Cerebellar nuclear complex (tissue), 1 donor: ENCODE results near the gene MGAT4B.
A peak's percentile ranks its signal among the peaks of the same experiment; 100 is the strongest.

ENCODE experiments used
- DNase-seq, 2 experiments: peaks; one replicate each; lab custom pipeline; 2025; lab: John Stamatoyannopoulos, UW

Gene MGAT4B

DNA sequence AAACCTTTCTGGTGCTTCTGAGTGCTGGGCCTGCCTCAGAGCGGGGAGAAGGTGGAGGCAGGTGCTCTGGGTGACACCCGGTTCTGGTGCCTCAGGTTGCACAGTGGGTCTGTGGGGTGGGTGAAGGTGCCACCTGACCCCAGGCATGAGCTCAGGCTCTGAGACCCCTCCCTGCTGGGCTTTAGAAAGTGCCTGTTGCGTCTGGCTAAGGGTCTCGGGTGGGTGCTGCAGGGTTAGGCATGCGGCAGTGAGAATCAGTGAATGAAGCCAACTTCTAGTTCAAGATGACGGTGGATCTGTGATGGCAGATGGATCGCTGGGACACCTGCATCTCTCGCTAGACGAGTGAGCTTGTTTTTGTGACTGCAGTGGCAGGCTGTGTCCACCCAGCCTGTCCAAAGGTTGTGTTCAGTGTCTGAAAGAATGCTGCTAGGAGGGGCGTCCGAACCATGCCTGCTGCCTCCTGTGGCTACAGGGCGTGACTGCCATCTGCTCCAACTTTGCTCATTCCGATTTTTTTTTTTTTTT, 19.1 kb upstream of the MGAT4B start:
- DNase-seq, result peak; percentile 59 to 66

DNA sequence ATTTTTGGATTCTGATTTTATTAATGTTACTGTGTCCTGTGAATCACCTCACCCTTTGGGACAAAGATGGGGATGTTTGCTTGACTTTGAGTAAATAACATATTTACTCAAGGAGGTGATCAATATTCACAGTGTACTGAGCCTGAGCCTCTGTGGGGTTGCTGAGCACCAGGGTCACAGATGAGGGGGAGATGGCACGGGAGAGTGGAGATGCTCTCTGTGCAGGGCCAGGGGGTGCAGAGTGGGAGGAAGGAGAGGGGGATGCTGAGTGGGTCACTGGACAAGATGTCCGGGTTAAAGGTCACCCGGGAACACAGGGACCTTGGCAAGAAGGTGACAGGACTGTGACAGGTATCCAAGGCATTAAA, 18.1 kb upstream of the MGAT4B start:
- no peak for DNase-seq

DNA sequence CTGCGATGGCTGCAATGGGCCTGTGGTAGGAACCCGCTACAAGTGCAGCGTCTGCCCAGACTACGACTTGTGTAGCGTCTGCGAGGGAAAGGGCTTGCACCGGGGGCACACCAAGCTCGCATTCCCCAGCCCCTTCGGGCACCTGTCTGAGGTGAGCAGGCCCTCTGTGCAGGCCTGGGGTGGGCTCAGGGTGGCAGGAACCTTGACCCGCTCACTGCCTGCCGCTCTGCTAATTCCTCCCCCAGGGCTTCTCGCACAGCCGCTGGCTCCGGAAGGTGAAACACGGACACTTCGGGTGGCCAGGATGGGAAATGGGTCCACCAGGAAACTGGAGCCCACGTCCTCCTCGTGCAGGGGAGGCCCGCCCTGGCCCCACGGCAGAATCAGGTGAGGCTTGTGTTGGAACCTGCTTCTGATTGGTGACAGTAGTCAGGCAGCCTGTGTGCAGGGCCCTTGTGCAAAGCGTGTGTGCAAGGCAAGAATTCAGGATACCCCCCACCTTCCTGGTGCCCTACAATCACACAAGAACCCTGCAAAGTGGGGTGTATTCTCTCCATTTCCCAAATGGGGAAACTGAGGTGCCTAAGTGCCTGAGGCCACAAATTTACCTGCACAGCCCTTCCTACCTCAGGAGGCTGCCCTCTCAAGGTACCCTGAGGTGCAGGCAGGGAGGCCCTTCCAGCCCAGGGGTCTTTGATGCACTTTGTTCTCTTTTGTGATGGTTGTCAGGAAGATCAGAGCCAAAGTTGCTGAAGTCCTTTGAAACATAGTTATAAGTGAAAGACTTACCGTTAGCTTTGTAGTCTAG, 17.5 kb upstream of the MGAT4B start:
- DNase-seq, result no peak

DNA sequence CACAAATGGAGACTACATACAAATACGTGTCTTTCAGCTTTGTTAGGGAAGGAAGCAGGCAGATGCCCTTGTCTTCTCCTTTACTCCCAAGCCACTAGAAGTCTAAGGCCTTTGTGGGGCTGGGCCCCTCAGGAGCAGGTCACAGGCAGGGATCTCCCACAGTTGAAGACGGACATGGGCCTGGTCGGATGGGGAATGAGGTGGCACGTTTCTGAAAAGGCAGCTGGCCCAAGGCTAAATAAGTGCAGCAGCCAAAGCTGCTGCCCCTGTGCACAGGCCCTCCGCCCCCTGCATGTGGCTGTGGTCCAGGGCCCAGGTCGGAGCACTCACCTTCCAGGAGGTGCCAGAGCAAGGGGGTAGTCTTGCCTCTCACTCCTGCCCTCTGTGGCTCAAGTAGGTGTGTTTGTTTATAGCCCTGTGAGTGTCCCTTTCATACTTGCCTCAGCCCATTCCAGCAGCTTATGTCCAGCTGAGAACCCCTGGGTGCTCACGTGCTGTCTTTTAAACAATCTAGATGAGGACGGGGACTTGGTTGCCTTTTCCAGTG, 15.9 kb upstream of the MGAT4B start:
- DNase-seq, result no peak

DNA sequence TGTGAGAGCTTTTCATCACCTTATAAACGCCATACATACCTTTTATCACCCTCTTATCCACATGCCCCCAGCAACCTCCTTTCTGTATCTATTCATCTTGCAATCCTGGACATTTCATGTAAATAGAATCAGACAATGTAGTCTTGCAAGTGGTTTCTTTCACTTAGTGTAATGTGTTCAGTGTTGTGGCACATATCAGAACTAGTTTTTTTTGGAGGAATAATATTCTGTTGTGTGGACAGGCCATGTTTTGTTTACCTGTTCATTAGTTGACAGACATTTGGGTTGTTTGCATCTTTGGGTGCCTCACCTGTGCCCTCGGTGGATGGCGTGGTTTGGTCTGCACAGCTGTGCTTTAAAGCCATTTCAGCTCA, 15.4 kb upstream of the MGAT4B start:
- DNase-seq, result no peak

DNA sequence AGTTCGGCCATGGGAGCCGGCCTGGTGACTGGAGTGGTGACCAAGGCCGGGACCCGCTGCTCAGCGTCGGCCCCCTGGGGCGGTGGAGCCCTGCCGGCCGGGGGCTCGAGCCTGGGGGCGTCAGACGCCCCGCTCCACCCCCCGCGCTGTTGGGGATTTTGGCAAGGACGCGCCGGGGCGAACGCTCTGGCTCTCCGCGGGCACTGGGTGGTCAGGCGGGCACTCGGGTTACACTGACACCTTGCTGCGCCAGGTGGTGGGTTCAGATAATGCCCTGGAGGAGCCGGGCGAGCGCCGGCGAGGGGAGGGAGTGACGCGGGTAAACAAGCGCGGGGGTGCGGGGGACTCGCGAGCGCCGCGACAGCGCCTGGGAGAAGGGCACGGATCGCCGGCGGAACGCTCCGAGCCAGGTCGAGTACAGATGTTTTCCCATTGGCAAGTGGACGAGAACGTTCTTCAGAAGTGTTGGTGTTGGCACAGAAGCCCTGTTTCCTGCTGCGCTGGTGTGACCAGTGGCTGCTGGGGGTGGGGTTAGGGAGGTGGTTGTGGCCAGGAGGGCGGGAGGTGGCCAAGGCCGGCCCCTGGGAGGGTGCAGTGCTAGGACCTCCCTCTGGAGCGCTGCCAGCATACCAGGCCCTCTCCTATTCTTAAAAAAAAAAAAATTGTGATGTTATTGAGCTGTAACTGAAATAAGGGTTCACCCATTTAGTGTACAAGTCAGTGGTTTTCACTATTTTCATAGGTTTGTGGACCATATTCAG, 14.8 kb upstream of the MGAT4B start:
- peak in 1 of 2 experiments; percentile 15 for DNase-seq

DNA sequence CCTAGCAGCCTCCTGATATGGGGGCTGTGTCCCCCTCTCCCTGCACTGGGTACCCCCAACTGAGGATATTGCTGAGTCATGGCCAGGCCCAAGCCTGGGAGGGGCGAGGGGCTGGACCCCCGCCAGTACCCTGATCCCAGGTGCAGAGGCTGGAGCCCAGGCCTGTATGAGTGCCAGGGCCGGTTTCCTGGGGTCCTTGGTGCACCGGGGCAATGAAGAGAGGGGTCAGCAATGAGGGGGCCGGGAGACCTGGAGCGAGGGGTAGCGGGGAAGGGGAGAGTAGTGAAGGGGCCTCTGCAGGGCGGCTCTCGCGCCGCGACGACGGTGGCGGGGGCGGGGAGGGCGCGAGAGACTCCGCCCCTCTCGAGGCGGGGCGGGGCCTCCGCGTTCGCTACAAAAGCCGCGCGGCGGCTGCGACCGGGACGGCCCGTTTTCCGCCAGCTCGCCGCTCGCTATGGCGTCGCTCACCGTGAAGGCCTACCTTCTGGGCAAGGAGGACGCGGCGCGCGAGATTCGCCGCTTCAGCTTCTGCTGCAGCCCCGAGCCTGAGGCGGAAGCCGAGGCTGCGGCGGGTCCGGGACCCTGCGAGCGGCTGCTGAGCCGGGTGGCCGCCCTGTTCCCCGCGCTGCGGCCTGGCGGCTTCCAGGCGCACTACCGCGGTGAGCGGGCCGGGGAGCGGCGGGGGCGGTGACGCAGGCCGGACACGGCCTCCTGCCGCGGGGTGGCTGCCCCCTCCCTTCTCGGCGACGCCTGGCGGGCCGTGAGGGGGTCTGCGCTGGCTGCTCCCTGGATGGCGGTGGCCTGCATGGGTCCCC, 14.0 kb upstream of the MGAT4B start, which contains the start of gene SQSTM1:
Gene SQSTM1 (plus strand): TSS at position 423 of the 815 bp plus-strand sequence. CDS start 32 bp downstream, at position 455.
- no peak for DNase-seq

DNA sequence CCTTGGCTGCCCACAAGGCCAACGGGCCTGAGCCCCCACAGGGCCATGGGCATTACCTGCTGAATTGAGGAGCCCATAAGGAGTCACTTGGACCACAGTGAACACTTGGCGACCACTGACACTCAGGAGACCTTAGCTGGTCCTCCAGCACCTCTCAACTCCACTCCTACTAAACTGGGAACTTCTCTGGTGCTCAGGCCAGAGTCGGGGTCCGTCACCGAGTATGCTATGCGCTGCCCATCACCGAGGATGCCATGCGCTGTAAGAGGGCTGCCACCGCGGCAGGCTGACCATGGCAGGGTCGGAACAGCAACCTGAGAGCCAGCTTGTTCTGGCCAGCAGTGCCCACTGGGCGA, 13.4 kb upstream of the MGAT4B start:
- DNase-seq, result no peak

DNA sequence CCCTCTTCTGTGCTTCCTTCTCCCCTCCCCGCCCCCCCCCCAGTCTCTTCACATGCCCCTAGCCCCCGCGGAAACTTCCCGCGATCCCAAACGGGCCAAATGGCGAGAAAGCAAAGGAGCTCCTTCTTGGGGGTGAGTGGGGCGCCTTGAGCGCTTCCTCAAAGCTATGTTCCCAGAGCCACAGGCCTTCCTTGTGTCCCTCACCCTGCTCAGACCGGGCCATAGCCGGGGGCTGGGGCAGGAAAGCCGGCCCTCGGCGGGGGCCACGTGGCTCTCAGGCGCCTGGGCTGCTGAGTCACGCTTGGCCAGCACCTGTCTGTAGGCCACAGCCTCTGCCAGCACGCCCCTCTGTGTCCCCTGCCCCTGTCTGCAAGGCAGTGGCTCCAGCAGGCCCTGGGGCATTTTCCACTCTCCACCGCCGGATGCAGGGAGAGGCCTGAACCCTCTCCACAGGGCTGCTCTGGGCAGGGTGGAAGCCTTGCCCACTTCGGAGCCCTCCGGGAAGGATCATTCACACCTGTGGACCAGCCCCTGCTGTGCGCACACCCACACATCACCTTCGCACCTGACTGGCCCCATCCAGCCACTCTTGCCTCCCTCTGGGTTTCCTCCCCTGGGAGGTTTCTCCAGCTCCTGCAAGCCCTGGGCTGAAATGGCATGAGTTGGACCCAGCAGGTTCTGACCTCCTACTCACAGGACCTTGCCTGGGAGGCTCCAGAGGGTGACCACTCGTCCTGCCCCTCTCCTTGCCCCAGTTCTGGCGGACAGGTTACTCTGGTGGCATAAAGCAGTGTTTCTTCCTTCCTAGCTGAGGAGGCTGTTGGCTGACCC, 12.8 kb upstream of the MGAT4B start:
- DNase-seq, result no peak

DNA sequence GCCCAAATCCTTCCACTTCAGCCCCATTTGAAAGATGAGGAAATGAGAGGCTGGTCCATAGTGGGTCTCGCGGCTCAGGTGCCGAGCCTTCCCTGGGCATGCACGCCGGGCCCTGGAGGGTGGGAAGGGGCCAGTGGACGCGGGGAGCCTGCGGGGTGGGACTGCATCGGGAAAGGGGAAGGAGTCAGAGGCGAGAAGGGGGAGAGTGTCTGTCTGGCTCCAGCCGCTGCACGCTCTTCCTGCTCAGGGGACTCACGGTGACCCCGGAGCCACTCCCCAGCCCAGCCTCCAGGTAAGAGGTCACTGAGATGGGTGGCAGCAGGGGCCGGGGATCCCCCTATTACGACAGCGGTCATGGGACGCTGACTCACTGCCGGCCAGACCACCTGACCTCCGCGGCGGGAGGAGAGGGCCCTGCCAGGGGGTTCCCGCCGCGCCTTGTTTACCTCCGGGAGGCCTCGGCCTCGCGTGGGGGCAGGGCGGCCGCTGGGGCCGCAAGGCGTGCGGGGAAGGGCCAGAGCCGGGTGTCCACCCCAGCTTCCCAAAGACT, 12.2 kb upstream of the MGAT4B start:
- DNase-seq, result peak in 1 of 2 experiments; percentile 28

DNA sequence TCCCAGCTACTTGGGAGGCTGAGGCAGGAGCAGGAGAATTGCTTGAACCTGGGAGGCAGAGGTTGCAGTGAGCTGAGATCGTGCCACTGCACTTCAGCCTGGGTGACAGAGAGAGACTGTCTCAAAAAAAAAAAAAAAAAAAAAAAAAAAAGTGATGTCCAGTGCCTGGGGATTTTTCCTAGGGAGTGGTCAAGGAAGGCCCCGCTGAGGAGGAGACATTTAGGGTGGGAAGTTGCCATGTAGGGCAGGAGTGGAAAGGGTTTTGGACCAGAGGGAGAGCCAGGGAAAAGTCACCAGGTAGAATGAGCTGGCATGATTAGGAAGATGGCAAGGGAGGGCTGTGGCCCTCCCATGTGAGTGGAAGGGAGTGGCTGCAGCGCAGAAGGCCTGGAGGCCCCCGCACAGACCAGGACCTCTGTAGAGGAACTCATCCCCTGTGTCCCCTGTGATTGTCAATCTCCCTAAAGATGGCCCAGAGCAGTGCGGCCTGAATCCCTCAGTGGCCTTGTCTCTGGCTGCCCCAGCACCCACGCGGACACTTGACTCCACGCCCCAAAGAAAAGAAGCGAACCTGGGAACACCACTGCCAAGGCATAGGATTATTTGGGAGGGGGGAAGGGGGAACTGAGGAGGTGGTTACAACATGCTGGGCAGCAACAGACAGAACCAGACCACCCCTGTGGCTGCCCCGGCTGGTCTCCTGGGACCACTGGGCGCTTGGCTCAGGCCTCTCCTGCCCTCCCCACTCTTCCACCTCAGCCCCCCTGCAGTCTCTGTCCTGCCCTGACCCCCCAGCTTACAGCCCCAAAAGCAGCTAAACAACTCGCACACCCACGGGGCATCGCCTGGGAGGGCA, 11.5 kb upstream of the MGAT4B start:
- DNase-seq, result no peak

DNA sequence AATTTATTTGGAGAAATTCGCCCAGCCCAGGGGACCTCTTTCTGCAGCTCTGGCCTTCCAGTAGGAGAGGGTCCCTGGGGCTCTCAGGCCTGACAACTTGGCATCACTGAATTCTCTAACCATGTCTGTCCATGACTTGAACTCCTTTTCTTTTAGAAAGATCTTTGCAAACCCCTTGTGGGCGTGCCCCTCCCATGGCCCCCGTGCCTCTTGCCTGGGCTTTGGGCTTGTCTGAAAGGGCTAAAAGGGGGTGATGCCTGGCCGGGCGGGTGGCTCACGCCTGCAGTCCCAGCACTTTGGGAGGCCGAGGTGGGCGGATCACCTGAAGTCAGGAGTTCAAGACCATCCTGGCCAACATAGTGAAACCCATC, 10.8 kb upstream of the MGAT4B start:
- DNase-seq, result no peak

DNA sequence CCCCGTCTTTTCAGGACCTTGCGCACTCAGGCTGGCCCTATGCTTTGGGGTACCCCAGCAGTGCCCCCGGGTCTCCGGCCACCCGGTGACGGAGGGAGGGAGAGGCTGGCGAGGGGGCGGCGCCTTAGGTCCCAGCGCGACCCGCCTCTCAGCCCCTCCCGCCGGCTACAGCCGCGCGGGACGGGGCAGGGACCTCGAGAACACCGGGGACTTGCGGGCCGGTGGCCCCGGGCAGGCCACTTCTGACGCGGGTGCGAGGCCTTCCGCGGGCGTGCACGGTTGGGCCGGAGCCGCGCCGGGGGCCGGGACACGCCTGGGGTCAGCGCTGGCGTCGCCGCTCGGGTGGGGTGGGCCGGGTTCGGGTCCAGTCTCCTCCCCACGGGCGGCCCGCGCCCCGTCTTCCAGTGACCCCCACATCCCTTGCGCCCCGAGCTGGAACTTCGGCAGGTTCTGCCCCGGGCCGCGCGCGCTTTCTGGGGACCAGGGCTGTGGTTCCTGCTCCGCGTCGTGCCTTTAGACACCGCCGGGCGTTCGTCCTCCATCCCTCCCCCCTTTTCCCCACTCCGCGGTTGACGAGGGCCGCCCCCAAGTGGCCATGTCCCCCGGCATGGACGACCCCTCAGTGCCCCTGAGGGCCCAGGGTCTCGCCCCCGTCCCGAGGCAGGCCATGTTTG, 10.3 kb upstream of the MGAT4B start:
- DNase-seq, result no peak

DNA sequence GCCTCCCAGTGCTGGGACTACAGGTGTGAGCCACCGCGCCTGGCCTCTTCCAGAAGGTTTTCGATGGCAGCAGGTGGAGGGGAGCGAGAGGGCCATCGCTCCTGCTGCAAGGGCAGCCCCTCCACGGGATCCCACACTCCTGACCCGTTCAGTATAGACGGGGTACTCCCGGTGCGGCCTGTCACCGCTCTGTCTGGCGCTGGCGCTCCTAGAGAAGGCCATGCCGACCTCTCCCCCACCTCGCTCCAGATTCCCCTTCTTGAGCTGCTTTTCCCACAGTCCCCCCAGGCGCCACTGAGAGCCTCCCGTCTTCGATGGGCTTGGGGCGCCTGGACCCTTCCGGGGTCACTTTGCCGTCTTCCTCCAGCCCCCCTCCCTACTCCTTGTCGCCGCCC, 9.7 kb upstream of the MGAT4B start:
- no peak for DNase-seq

DNA sequence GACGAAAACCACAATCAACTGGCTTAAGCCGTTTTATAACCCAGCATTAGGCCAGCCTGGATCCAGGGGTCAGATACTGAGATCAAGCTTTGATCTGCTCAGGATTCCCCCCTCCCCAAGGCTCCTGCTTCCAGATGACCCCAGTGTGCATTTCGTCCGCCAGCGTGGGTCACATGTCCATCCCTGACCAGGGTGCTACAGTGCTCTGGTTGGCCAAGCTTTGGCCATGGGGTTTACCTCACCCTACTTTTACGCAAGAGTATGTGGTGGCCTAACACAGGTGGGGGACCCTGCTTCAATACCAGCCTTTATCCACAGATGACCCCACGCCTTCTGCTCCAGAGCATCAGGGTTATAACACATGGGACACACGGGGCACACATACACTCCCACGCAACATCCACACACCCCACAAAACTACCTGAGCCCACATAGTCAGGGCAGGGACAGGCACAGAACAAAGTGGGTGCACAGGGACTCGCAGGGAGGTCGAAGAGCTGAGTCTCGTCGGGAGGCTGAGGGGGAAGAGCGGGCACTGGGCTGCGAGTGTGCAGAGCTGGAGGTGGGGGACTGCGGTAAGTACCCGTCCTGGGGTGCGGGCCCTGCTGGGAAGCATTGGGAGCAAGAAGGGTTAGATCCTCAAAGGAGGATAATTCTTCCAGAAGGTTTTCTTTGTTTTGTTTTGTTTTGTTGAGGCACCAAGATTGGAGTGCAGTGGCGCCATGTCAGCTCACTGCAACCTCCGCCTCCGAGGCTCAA, 9.0 kb upstream of the MGAT4B start:
- no peak for DNase-seq

DNA sequence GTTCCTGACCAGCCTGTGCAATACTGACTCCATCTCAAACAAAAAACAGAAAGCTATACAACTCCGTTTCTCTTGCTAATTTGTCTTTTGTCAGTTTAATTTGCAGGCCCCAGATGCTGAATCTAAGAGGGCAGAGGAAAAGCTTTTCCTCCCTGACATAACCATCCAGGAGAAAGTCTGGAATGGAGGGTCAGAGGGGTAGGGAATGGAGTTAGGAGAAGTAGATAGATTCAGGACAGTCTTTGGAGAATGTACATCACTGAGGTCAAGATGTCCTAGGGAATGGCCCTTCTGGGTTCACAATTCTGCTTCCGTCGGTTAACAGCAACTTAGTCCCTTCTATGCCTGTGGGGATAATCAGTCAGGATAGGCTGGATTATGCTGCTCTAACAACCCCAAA, 7.4 kb upstream of the MGAT4B start:
- no peak for DNase-seq

DNA sequence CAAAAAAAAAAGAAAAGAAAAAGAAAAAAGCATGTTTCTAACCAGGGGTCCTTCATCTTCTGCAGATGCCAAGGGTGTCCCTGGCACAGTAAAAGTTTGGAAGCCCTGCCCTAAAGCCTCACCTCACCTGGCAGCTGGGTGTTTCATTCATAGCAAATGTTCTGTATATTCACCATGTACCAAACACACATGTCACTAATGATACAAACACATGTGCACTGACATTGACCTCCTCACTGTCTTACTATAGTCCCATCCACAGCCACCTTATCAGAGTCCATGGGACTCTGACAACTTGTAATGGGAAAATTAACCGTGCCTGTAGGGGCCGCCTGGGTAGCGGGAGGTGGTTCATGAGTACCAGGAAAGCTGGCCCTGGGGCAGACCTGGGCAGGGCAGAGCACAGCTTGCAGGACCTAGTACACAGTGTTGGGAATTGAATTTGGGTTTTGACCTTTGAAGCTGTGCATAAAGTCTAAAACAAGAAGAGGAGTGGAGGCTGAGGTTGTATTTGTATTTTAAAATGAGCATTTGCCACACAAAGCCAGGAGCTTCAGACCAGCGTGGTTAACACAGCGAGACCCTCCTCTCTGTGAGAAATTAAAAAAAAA, 6.4 kb upstream of the MGAT4B start:
- DNase-seq, result no peak

DNA sequence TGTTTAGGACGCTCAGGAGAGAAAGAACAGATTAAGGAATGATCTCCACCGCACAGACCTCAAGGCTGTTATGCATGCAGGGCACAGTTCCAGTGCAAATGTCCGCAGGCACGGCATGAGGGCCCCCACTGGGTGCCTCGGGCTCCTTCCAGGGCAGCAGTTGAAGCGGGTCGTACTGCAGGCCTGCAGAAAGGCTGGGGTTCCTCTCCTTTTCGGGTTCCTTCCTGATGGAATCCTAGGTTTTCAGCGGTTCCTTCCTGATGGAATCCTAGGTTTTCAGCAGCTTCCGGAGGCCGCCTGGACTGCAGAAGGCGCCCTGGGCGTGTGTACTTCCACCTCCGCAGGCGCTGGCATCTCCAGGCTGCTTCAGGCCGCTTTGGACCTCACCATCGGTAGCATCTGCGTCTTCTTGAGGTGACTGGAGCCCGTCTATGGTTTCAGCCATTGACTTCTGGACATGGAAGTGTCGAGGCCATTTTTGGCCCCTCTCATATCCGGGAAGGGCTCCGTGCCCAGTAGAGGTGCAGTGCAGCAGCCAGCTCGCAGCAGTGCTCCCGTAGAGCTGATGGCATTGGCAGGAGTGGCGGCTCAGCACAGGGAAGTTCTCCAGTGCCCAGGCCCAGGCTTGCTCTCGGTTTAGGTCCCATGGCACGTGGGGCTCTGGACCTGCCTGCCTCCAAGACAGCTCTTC, 5.6 kb upstream of the MGAT4B start:
- DNase-seq, result peak; percentile 53 to 91
